Hepatocyte (in vitro differentiated cells): Measurements from ENCODE around the gene EMX1.
"Not testable (repeated sequence)": the region's sequence is repeated elsewhere in the genome, so short reads cannot be mapped to it uniquely, and the experiment has no call there.

Source experiments
- EZH2 ChIP-seq: fragments of 200-600 bp; sonication (generic); IDR thresholded peaks from 2 replicates; pipeline ENCODE4 v1.6.1; 2016; ENCODE audit warnings: antibody characterized with exemption, mild to moderate bottlenecking, borderline replicate concordance
- EZH2phosphoT487 ChIP-seq: fragments of 200-600 bp; sonication (generic); IDR thresholded peaks from one replicate; pipeline ENCODE4 v1.6.1; 2018; ENCODE audit warnings: antibody characterized with exemption, mild to moderate bottlenecking, low read depth, moderate library complexity; ENCODE audit not compliant: unreplicated experiment, severe bottlenecking
- TF ChIP-seq, protein P1 (sequence below): fragments of 200-600 bp; sonication (generic); IDR thresholded peaks from 2 replicates; pipeline ENCODE4 v1.5.1; 2016; ENCODE audit warnings: antibody characterized with exemption, mild to moderate bottlenecking; ENCODE audit not compliant: poor library complexity

DNA sequence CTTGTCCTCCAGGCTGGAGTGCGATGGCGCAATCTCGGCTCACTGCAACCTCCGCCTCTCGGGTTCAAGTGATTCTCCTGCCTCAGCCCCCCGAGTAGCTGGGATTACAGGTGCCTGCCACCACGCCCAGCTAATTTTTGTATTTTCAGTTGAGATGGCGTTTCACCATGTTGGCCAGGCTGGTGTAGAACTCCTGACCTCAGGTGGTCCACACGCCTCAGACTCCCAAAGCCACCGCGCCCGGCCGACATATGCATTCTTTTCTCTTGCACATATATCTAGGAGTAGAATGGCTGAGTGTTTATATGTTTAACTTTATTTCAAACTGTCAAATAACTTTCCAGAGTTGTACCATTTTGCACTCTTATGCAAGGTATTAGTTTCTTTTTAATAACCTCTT lies 9.9 kb upstream of the EMX1 start:
- TF ChIP-seq, protein P1, sequence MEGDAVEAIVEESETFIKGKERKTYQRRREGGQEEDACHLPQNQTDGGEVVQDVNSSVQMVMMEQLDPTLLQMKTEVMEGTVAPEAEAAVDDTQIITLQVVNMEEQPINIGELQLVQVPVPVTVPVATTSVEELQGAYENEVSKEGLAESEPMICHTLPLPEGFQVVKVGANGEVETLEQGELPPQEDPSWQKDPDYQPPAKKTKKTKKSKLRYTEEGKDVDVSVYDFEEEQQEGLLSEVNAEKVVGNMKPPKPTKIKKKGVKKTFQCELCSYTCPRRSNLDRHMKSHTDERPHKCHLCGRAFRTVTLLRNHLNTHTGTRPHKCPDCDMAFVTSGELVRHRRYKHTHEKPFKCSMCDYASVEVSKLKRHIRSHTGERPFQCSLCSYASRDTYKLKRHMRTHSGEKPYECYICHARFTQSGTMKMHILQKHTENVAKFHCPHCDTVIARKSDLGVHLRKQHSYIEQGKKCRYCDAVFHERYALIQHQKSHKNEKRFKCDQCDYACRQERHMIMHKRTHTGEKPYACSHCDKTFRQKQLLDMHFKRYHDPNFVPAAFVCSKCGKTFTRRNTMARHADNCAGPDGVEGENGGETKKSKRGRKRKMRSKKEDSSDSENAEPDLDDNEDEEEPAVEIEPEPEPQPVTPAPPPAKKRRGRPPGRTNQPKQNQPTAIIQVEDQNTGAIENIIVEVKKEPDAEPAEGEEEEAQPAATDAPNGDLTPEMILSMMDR, result not testable (repeated sequence)
- not testable (repeated sequence) for TF ChIP-seq EZH2, EZH2phosphoT487
